Neural cell (in vitro differentiated cells): ENCODE data around the gene TJP1. TPM values are rescaled to one million over a fixed set of nuclear protein-coding genes. Genes with fewer than 3 reads are reported as not detected.

Experiments
- H2AFZ ChIP-seq: fragments of 200-600, 300-800 bp; sonication (generic), shearing (Covaris generic); 2 replicates; pipeline ENCODE4 v1.6.0; 2014; ENCODE audit warnings: low read depth, mild to moderate bottlenecking, antibody characterized with exemption, low read length, moderate library complexity
- H3F3A ChIP-seq: fragments of 200-600 bp; shearing (Covaris generic); 2 replicates; pipeline ENCODE4 v1.6.1; 2016; ENCODE audit warnings: mild to moderate bottlenecking, moderate library complexity, mixed read lengths, antibody characterized with exemption, low read length; ENCODE audit not compliant: insufficient read depth, poor library complexity, severe bottlenecking
- H3K27ac ChIP-seq: fragments of 200-600, 300-800 bp; sonication (generic), shearing (Covaris generic); 2 replicates; pipeline ENCODE4 v1.5.1; 2014; ENCODE audit warnings: mild to moderate bottlenecking, low read length, moderate library complexity
- H3K27me3 ChIP-seq: fragments of 300-800, 200-600 bp; sonication (generic), shearing (Covaris generic); 2 replicates; pipeline ENCODE4 v1.6.0; 2014; ENCODE audit warnings: mild to moderate bottlenecking, low read depth, low read length, moderate library complexity; ENCODE audit not compliant: insufficient read depth
- H3K36me3 ChIP-seq: fragments of 300-800, 200-600 bp; sonication (generic), shearing (Covaris generic); 2 replicates; pipeline ENCODE4 v1.5.1; 2014; ENCODE audit warnings: mild to moderate bottlenecking, antibody characterized with exemption, low read length, moderate library complexity; ENCODE audit not compliant: insufficient read depth
- H3K4me2 ChIP-seq: fragments of 300-800, 200-600 bp; sonication (generic), shearing (Covaris generic); 2 replicates; pipeline ENCODE4 v1.6.0; 2014; ENCODE audit warnings: mild to moderate bottlenecking, low read length
- H3K4me3 ChIP-seq: fragments of 300-800, 200-600 bp; sonication (generic), shearing (Covaris generic); 2 replicates; pipeline ENCODE4 v1.5.1; 2014; ENCODE audit warnings: mild to moderate bottlenecking, low read length, moderate library complexity
- H3K79me2 ChIP-seq: fragments of 200-600 bp; shearing (Covaris generic); replicated peaks from 2 replicates; pipeline ENCODE4 v1.6.0; 2014; ENCODE audit warnings: mild to moderate bottlenecking, low read length, moderate library complexity; ENCODE audit not compliant: insufficient read depth
- H3K9ac ChIP-seq: fragments of 300-800, 200-600 bp; sonication (generic), shearing (Covaris generic); 2 replicates; pipeline ENCODE4 v1.6.1; 2016; ENCODE audit warnings: mild to moderate bottlenecking, low read length, mixed read lengths
- H3K9me2 ChIP-seq: fragments of 200-600 bp; shearing (Covaris generic); 2 replicates; pipeline ENCODE4 v1.6.1; 2016; ENCODE audit warnings: mild to moderate bottlenecking, low read length, mixed read lengths; ENCODE audit not compliant: insufficient read depth
- H3K9me3 ChIP-seq: fragments of 200-600, 300-800 bp; sonication (generic), shearing (Covaris generic); 2 replicates; pipeline ENCODE4 v1.6.1; 2016; ENCODE audit warnings: mild to moderate bottlenecking, mixed run types, low read length, moderate library complexity, mixed read lengths
- H4K20me1 ChIP-seq: fragments of 200-600 bp; shearing (Covaris generic); 2 replicates; pipeline ENCODE4 v1.6.1; 2016; ENCODE audit warnings: mild to moderate bottlenecking, mixed run types; ENCODE audit not compliant: insufficient read depth
- EP300 ChIP-seq: fragments of 450-650 bp; conservative IDR thresholded peaks from 2 replicates; pipeline ENCODE4 v1.6.1; 2014; ENCODE audit warnings: antibody characterized with exemption, mild to moderate bottlenecking, moderate library complexity; ENCODE audit not compliant: poor library complexity, severe bottlenecking
- EZH2 ChIP-seq: fragments of 200-600, 300-800 bp; shearing (Covaris generic), sonication (generic); IDR thresholded peaks from 2 replicates; pipeline ENCODE4 v1.6.1; 2014; ENCODE audit warnings: antibody characterized with exemption, low read length, borderline replicate concordance, mild to moderate bottlenecking; ENCODE audit not compliant: insufficient read depth, poor library complexity, severe bottlenecking
- MXI1 ChIP-seq: fragments of 450-650 bp; conservative IDR thresholded peaks from 2 replicates; pipeline ENCODE4 v1.6.1; 2014; ENCODE audit warnings: antibody characterized with exemption, mild to moderate bottlenecking; ENCODE audit not compliant: poor library complexity, severe bottlenecking
- POLR2AphosphoS5 ChIP-seq: IDR thresholded peaks from 2 replicates; pipeline ENCODE4 v1.6.1; 2012
- RAD21 ChIP-seq: fragments of 450-650 bp; conservative IDR thresholded peaks from 2 replicates; pipeline ENCODE4 v1.6.1; 2014; ENCODE audit warnings: antibody characterized with exemption, mild to moderate bottlenecking, moderate library complexity
- SMC3 ChIP-seq: fragments of 450-650 bp; conservative IDR thresholded peaks from 2 replicates; pipeline ENCODE4 v1.6.1; 2014; ENCODE audit warnings: antibody characterized with exemption, mild to moderate bottlenecking, moderate library complexity; ENCODE audit not compliant: poor library complexity
- TAF1 ChIP-seq: IDR thresholded peaks from 2 replicates; pipeline ENCODE4 v1.6.1; 2012; ENCODE audit warnings: low read depth
- polyA plus RNA-seq: library from polyadenylated mRNA; depleted of rRNA; stranded (reverse); fragments of >200 nt; gene quantifications from 2 replicates; pipeline ENCODE4 v1.2.3, GENCODE V29; 2014
- TF ChIP-seq, protein P1 (sequence below): fragments of 450-650 bp; IDR thresholded peaks from 2 replicates; pipeline ENCODE4 v1.5.1; 2014; ENCODE audit warnings: antibody characterized with exemption, mild to moderate bottlenecking, moderate library complexity; ENCODE audit not compliant: poor library complexity, severe bottlenecking
- TF ChIP-seq, protein P2 (sequence below): IDR thresholded peaks from 2 replicates; pipeline ENCODE4 v1.6.1; 2012; ENCODE audit warnings: borderline replicate concordance

The TJP1 gene
- polyA plus RNA-seq, 1 donor from 2014 or later, result 6.2 TPM

DNA sequence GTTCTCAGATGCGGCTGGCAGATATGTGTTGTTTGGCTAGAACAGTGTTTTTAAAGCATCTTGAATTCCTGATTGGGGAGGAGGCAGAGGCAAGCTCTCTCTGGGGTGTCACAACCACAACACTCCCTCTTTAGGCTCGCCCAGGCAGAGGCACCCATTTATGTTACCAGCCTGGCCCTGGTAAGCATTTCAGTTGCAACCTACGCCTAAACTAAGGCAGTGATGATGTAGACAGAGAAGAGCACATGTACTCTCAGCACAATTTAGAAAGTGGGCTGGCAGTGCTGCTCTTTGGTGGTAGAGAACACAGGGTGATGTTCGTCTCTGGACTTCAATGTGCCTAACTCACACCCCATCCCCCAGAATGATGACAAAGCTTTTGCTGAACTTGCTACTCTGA lies 41.2 kb upstream of the TJP1 start:
- H3K4me2 ChIP-seq, result no peak overlapping the region
- H3K9ac ChIP-seq, result no peak overlapping the region
- no peaks in the 10 kb centered on the region for H3K79me2 ChIP-seq
- TF ChIP-seq, protein P1, sequence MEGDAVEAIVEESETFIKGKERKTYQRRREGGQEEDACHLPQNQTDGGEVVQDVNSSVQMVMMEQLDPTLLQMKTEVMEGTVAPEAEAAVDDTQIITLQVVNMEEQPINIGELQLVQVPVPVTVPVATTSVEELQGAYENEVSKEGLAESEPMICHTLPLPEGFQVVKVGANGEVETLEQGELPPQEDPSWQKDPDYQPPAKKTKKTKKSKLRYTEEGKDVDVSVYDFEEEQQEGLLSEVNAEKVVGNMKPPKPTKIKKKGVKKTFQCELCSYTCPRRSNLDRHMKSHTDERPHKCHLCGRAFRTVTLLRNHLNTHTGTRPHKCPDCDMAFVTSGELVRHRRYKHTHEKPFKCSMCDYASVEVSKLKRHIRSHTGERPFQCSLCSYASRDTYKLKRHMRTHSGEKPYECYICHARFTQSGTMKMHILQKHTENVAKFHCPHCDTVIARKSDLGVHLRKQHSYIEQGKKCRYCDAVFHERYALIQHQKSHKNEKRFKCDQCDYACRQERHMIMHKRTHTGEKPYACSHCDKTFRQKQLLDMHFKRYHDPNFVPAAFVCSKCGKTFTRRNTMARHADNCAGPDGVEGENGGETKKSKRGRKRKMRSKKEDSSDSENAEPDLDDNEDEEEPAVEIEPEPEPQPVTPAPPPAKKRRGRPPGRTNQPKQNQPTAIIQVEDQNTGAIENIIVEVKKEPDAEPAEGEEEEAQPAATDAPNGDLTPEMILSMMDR, result no peak
- TF ChIP-seq RAD21 (no peak), SMC3 (no peak), POLR2AphosphoS5 (no peak), EZH2 (no peak), TAF1 (no peak), MXI1 (no peak)
- TF ChIP-seq, protein P2, sequence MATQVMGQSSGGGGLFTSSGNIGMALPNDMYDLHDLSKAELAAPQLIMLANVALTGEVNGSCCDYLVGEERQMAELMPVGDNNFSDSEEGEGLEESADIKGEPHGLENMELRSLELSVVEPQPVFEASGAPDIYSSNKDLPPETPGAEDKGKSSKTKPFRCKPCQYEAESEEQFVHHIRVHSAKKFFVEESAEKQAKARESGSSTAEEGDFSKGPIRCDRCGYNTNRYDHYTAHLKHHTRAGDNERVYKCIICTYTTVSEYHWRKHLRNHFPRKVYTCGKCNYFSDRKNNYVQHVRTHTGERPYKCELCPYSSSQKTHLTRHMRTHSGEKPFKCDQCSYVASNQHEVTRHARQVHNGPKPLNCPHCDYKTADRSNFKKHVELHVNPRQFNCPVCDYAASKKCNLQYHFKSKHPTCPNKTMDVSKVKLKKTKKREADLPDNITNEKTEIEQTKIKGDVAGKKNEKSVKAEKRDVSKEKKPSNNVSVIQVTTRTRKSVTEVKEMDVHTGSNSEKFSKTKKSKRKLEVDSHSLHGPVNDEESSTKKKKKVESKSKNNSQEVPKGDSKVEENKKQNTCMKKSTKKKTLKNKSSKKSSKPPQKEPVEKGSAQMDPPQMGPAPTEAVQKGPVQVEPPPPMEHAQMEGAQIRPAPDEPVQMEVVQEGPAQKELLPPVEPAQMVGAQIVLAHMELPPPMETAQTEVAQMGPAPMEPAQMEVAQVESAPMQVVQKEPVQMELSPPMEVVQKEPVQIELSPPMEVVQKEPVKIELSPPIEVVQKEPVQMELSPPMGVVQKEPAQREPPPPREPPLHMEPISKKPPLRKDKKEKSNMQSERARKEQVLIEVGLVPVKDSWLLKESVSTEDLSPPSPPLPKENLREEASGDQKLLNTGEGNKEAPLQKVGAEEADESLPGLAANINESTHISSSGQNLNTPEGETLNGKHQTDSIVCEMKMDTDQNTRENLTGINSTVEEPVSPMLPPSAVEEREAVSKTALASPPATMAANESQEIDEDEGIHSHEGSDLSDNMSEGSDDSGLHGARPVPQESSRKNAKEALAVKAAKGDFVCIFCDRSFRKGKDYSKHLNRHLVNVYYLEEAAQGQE, result no peak
- H3K27me3 ChIP-seq, result no peaks in the 10 kb centered on the region
- H3F3A ChIP-seq, result no peaks in the 10 kb centered on the region
- no peak overlapping the region for H3K4me3 ChIP-seq
- H3K27ac ChIP-seq, result no peak overlapping the region
- no peaks in the 10 kb centered on the region for H3K36me3 ChIP-seq
- H2AFZ ChIP-seq, result no peak overlapping the region
- no peaks in the 10 kb centered on the region for H3K9me3 ChIP-seq
- no peaks in the 10 kb centered on the region for H4K20me1 ChIP-seq
- no peaks in the 10 kb centered on the region for H3K9me2 ChIP-seq

DNA sequence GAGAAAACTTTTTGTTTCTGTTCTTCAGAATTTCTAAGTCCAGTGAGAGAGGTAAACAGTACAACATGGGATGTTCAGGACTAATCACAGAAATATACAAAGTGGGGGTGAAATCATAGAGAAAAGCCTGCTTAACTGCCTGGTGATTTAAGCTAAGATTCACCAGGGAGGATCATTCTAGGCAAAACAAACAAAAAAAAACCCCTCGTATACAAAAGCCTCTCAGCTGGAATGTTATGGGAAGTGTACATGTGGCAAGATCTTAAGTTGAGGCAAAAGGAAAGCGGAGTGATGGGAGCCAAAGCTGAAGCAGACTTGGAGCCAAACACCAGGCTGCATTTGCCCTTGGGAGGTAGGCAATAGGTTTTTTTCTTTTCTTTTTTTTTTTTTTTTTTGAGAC lies 40.0 kb upstream of the TJP1 start:
- Histone ChIP-seq H3K27me3 (no peaks in the 10 kb centered on the region), H3K27ac (no peak overlapping the region), H3K4me3 (no peak overlapping the region), H3K9ac (no peak overlapping the region), H3K4me2 (no peak overlapping the region), H3K9me3 (no peaks in the 10 kb centered on the region), H3K9me2 (no peaks in the 10 kb centered on the region), H3F3A (no peaks in the 10 kb centered on the region), H3K36me3 (no peaks in the 10 kb centered on the region), H3K79me2 (no peaks in the 10 kb centered on the region), H4K20me1 (no peaks in the 10 kb centered on the region), H2AFZ (no peak overlapping the region)
- TF ChIP-seq EP300, result no peak
- TF ChIP-seq, protein P2, result no peak
- TF ChIP-seq POLR2AphosphoS5, result no peak
- no peak for TF ChIP-seq RAD21
- TF ChIP-seq MXI1, result no peak
- no peak for TF ChIP-seq SMC3
- TF ChIP-seq TAF1, result no peak
- TF ChIP-seq EZH2, result no peak
- TF ChIP-seq, protein P1, result no peak
